K562 (cell line): ENCODE measurements around the gene RPTOR. TPM values are rescaled to one million over a fixed set of nuclear protein-coding genes. Genes with fewer than 3 reads are reported as not detected.

Source experiments
- CC2D1A ChIP-seq: fragments of 450-650 bp; IDR thresholded peaks from 2 replicates; pipeline ENCODE4 v1.6.1; 2017; ENCODE audit warnings: mild to moderate bottlenecking
- CREBBP ChIP-seq: IDR thresholded peaks from one replicate; pipeline ENCODE4 v1.6.1; 2012; ENCODE audit warnings: low read depth, mild to moderate bottlenecking, control low read depth, inconsistent platforms, low read length
- HMG20A ChIP-seq: fragments of 450-650 bp; formaldehyde crosslinking; conservative IDR thresholded peaks from 2 replicates; pipeline ENCODE4 v1.4.0; 2020; ENCODE audit warnings: mild to moderate bottlenecking, mixed read lengths
- NFRKB ChIP-seq: fragments of 450-650 bp; IDR thresholded peaks from 2 replicates; pipeline ENCODE4 v1.6.1; 2016; ENCODE audit warnings: low read depth
- RAD51 ChIP-seq: fragments of 450-650 bp; IDR thresholded peaks from 2 replicates; pipeline ENCODE4 v1.7.1; 2016; ENCODE audit warnings: low read depth, mild to moderate bottlenecking, borderline replicate concordance
- RBFOX2 ChIP-seq: fragments of 200-400 bp; formaldehyde crosslinking; IDR thresholded peaks from 2 replicates; pipeline ENCODE4 v1.6.1; 2017; ENCODE audit warnings: low read depth, mild to moderate bottlenecking, low read length, moderate library complexity
- STAT5B ChIP-seq: fragments of 250-450 bp; sonication (Bioruptor Pico); IDR thresholded peaks from 2 replicates; pipeline ENCODE4 v1.8.0; 2021; ENCODE audit warnings: mild to moderate bottlenecking, inconsistent platforms
- ZC3H8 ChIP-seq: fragments of 450-650 bp; IDR thresholded peaks from 2 replicates; pipeline ENCODE4 v1.6.1; 2017
- ZFX ChIP-seq: sonication (generic); formaldehyde crosslinking; IDR thresholded peaks from 2 replicates; pipeline ENCODE4 v1.8.0; 2022; ENCODE audit warnings: mild to moderate bottlenecking, missing genetic modification reagents, moderate library complexity
- ZNF764 ChIP-seq: fragments of 250-450 bp; sonication (Bioruptor Pico); IDR thresholded peaks from 2 replicates; pipeline ENCODE4 v1.4.0; 2020; ENCODE audit warnings: low read depth, mild to moderate bottlenecking, moderate library complexity
- polyA plus RNA-seq, 8 experiments: library from polyadenylated mRNA; depleted of rRNA in 4 of 8; stranded (reverse) in 5 of 8; unstranded in 3 of 8; fragments of >200 nt; fragmentation: Nextera tagmentation in 2 of 8; fragmentation: Illumina TruSeq in 1 of 8; extraction: Ambion mirVana in 2 of 8; extraction: Trizol in 1 of 8; gene quantifications; 2 replicates each; pipeline versions ENCODE4 v1.2.1 to v1.2.3, GENCODE V29; 2011 to 2014; ENCODE audit warnings: inconsistent platforms in 1 of 8, missing spikeins in 1 of 8
- total RNA-seq, 7 experiments: library from RNA; depleted of rRNA in 6 of 7; stranded (reverse); fragments of >200 nt in 6 of 7; fragmentation: Illumina TruSeq in 2 of 7; extraction: Trizol in 2 of 7; gene quantifications; 2 replicates each; pipeline versions ENCODE4 v1.2.1 to v1.2.3, GENCODE V29; 2011 to 2021; ENCODE audit warnings: low replicate concordance in 1 of 7
- TF ChIP-seq, protein P1 (sequence below), 2 experiments: fragments of 450-650 bp; IDR thresholded peaks; 2 replicates each; pipeline ENCODE4 v1.6.1; 2018; ENCODE audit warnings: mild to moderate bottlenecking in 2 of 2, low read depth in 1 of 2; ENCODE audit not compliant: partially characterized antibody in 2 of 2
- TF ChIP-seq, protein P2 (sequence below): fragments of 250-450 bp; sonication (Bioruptor Pico); IDR thresholded peaks from 2 replicates; pipeline ENCODE4 v1.5.0; 2021
- TF ChIP-seq, protein P3 (sequence below): sonication (generic); formaldehyde crosslinking; IDR thresholded peaks from 2 replicates; pipeline ENCODE4 v1.8.1; 2022; ENCODE audit warnings: missing genetic modification reagents

The RPTOR gene
- total and polyA plus RNA-seq, 9 of the 15 experiments (the other 6 are each of a cell fraction or from before 2014, with no cell fraction given) = 0.24 to 54.1 (median 10.2) TPM

DNA sequence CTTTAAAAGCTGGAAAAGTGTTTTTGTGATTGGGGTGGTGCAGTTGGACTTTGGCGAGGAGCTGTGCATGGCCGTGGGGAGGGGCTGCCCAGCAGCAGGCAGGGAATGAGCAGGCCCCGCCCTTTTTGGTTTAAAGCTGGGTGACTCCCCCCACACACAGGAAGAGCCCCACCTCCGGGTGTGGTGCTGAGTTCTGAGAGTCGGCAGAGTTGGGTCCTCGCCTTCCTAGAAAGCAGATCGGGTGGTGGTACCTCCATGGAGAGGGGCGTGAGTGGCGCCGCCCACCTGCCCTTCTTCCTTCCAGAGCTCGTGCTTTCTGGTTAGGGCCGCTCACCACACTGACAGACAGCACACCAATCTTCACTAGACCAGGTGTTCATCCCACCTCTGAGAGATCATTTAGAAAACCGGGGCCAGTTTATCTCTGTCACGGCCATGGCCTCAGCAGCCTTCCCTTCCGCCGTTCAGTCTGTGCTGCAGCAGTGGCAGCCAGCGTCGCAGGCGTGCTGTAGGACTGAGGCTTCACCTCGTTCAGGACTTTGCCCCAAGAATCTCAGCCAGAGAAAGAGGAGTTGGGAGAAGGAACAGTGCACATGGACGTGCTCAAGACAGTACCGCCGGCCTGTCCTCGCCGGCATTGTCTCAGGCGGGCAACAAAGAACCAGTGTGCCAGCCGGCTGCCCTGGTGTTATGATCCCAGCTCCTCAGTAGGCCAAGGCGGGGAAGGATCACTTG, 303.0 kb downstream of the RPTOR start (continued):
- TF ChIP-seq, protein P1, sequence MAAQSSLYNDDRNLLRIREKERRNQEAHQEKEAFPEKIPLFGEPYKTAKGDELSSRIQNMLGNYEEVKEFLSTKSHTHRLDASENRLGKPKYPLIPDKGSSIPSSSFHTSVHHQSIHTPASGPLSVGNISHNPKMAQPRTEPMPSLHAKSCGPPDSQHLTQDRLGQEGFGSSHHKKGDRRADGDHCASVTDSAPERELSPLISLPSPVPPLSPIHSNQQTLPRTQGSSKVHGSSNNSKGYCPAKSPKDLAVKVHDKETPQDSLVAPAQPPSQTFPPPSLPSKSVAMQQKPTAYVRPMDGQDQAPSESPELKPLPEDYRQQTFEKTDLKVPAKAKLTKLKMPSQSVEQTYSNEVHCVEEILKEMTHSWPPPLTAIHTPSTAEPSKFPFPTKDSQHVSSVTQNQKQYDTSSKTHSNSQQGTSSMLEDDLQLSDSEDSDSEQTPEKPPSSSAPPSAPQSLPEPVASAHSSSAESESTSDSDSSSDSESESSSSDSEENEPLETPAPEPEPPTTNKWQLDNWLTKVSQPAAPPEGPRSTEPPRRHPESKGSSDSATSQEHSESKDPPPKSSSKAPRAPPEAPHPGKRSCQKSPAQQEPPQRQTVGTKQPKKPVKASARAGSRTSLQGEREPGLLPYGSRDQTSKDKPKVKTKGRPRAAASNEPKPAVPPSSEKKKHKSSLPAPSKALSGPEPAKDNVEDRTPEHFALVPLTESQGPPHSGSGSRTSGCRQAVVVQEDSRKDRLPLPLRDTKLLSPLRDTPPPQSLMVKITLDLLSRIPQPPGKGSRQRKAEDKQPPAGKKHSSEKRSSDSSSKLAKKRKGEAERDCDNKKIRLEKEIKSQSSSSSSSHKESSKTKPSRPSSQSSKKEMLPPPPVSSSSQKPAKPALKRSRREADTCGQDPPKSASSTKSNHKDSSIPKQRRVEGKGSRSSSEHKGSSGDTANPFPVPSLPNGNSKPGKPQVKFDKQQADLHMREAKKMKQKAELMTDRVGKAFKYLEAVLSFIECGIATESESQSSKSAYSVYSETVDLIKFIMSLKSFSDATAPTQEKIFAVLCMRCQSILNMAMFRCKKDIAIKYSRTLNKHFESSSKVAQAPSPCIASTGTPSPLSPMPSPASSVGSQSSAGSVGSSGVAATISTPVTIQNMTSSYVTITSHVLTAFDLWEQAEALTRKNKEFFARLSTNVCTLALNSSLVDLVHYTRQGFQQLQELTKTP (IDR thresholded peaks at IDR 0.05; ENCODE audit: low read depth in 1 of 2, partially characterized antibody in 2 of 2) = no peak
- TF ChIP-seq ZFX (CRISPR knock-in tag) (no peak), CC2D1A (no peak), RAD51 (no peak), CREBBP (no peak), ZNF764 (CRISPR knock-in tag) (no peak), STAT5B (CRISPR knock-in tag) (no peak), HMG20A (no peak), ZC3H8 (no peak), RBFOX2 (no peak), NFRKB (no peak)
- TF ChIP-seq, protein P2, sequence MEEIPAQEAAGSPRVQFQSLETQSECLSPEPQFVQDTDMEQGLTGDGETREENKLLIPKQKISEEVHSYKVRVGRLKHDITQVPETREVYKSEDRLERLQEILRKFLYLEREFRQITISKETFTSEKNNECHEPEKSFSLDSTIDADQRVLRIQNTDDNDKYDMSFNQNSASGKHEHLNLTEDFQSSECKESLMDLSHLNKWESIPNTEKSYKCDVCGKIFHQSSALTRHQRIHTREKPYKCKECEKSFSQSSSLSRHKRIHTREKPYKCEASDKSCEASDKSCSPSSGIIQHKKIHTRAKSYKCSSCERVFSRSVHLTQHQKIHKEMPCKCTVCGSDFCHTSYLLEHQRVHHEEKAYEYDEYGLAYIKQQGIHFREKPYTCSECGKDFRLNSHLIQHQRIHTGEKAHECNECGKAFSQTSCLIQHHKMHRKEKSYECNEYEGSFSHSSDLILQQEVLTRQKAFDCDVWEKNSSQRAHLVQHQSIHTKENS (CRISPR knock-in tag) = no peak
- TF ChIP-seq, protein P3, sequence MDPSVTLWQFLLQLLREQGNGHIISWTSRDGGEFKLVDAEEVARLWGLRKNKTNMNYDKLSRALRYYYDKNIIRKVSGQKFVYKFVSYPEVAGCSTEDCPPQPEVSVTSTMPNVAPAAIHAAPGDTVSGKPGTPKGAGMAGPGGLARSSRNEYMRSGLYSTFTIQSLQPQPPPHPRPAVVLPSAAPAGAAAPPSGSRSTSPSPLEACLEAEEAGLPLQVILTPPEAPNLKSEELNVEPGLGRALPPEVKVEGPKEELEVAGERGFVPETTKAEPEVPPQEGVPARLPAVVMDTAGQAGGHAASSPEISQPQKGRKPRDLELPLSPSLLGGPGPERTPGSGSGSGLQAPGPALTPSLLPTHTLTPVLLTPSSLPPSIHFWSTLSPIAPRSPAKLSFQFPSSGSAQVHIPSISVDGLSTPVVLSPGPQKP (CRISPR knock-in tag) = no peak
